HepG2 (cell line): Measurements from ENCODE around the gene PCNT. TPM values are rescaled to one million over a fixed set of nuclear protein-coding genes. Genes with fewer than 3 reads are reported as not detected.
A peak's percentile ranks its signal among the peaks of the same experiment; 100 is the strongest.

Experiments
- ARNT2 ChIP-seq: sonication (generic); formaldehyde crosslinking; IDR thresholded peaks from 2 replicates; pipeline ENCODE4 v1.8.0; 2022; ENCODE audit warnings: mild to moderate bottlenecking, low read depth, missing genetic modification reagents, moderate library complexity
- ATAD3A ChIP-seq: sonication (generic); formaldehyde crosslinking; IDR thresholded peaks from 2 replicates; pipeline ENCODE4 v1.4.0; 2020; ENCODE audit warnings: missing genetic modification reagents
- ATF5 ChIP-seq: sonication (generic); formaldehyde crosslinking; IDR thresholded peaks from 2 replicates; pipeline ENCODE4 v1.4.0; 2020; ENCODE audit warnings: mild to moderate bottlenecking, low read depth, missing genetic modification reagents
- BCL3 ChIP-seq: sonication (generic); formaldehyde crosslinking; IDR thresholded peaks from 2 replicates; pipeline ENCODE4 v1.5.1; 2020; ENCODE audit warnings: mild to moderate bottlenecking, missing genetic modification reagents, moderate library complexity
- BORCS8-MEF2B ChIP-seq: sonication (generic); formaldehyde crosslinking; IDR thresholded peaks from 2 replicates; pipeline ENCODE4 v1.8.0; 2022; ENCODE audit warnings: mild to moderate bottlenecking, missing genetic modification reagents
- EP300 ChIP-seq, 3 experiments: sonication (generic) in 1 of 3; formaldehyde crosslinking in 1 of 3; IDR thresholded peaks; 2 replicates each; pipeline versions ENCODE4 v1.5.1 to v1.6.1; 2011 to 2020; ENCODE audit warnings: low read depth in 2 of 3, low read length in 2 of 3, borderline replicate concordance in 1 of 3, improper control_type of control experiment in 1 of 3, mild to moderate bottlenecking in 1 of 3, missing genetic modification reagents in 1 of 3, moderate library complexity in 1 of 3
- HMGXB4 ChIP-seq, 2 experiments: sonication (generic) in 1 of 2; formaldehyde crosslinking in 1 of 2; IDR thresholded peaks; 2 replicates each; pipeline versions ENCODE4 v1.4.0 to v1.6.1; 2018 to 2020; ENCODE audit warnings: missing genetic modification reagents in 2 of 2, borderline replicate concordance in 1 of 2, low read depth in 1 of 2, mild to moderate bottlenecking in 1 of 2, missing biosample characterization in 1 of 2
- HNF1A ChIP-seq, 2 experiments: sonication (generic) in 1 of 2; formaldehyde crosslinking in 1 of 2; IDR thresholded peaks; 2 replicates each; pipeline versions ENCODE4 v1.4.0 to v1.6.1; 2016 to 2020; ENCODE audit warnings: borderline replicate concordance in 1 of 2, low read depth in 1 of 2, mild to moderate bottlenecking in 1 of 2, missing genetic modification reagents in 1 of 2
- MTF2 ChIP-seq: sonication (generic); formaldehyde crosslinking; IDR thresholded peaks from 2 replicates; pipeline ENCODE4 v1.5.0; 2020; ENCODE audit warnings: missing genetic modification reagents, borderline replicate concordance
- NR0B2 ChIP-seq: sonication (generic); formaldehyde crosslinking; IDR thresholded peaks from 2 replicates; pipeline ENCODE4 v1.4.0; 2020; ENCODE audit warnings: mild to moderate bottlenecking, missing genetic modification reagents
- ZBTB21 ChIP-seq: sonication (generic); formaldehyde crosslinking; IDR thresholded peaks from 2 replicates; pipeline ENCODE4 v1.4.0; 2020; ENCODE audit warnings: missing genetic modification reagents
- ZNF367 ChIP-seq: sonication (generic); formaldehyde crosslinking; IDR thresholded peaks from 2 replicates; pipeline ENCODE4 v1.4.0; 2020; ENCODE audit warnings: missing genetic modification reagents, borderline replicate concordance
- ZNF570 ChIP-seq: sonication (generic); formaldehyde crosslinking; IDR thresholded peaks from 2 replicates; pipeline ENCODE4 v1.4.0; 2020; ENCODE audit warnings: mild to moderate bottlenecking, missing genetic modification reagents, borderline replicate concordance
- ZNF629 ChIP-seq: sonication (generic); formaldehyde crosslinking; conservative IDR thresholded peaks from 2 replicates; pipeline ENCODE4 v1.5.0; 2020; ENCODE audit warnings: missing genetic modification reagents
- ZNF709 ChIP-seq: sonication (generic); formaldehyde crosslinking; IDR thresholded peaks from 2 replicates; pipeline ENCODE4 v1.5.0; 2020; ENCODE audit warnings: mild to moderate bottlenecking, missing genetic modification reagents
- polyA plus RNA-seq, 8 experiments: library from polyadenylated mRNA; depleted of rRNA in 3 of 8; stranded (reverse) in 7 of 8; unstranded in 1 of 8; fragments of >200 nt; fragmentation: Illumina TruSeq in 4 of 8; extraction: Trizol in 4 of 8; gene quantifications; 2 replicates each; pipeline versions ENCODE4 v1.2.1 to v1.2.3, GENCODE V29; 2011 to 2016; ENCODE audit warnings: low read depth in 4 of 8, missing spikeins in 1 of 8, mixed read lengths in 1 of 8; ENCODE audit not compliant: insufficient read depth in 1 of 8
- total RNA-seq, 5 experiments: library from RNA; depleted of rRNA; stranded (reverse); fragments of >200 nt; fragmentation: Illumina TruSeq; extraction: Trizol; gene quantifications; 2 replicates each; pipeline ENCODE4 v1.2.3, GENCODE V29; 2016; ENCODE audit warnings: low read depth in 1 of 5

PCNT gene
- total and polyA plus RNA-seq, 2 of the 13 experiments (the other 11 are each of a cell fraction or from before 2014, with no cell fraction given) = 5.6 to 12.4 TPM

GRCh38 chr21:46458315-46459023 is 134.5 kb downstream of the PCNT start, which contains the start of gene DIP2A (continued):
- TF ChIP-seq ZNF709 (CRISPR knock-in tag) = no peak; the same call in 1 of the 2 replicates
- no peak; the same call in 1 of the 2 replicates for TF ChIP-seq NR0B2 (CRISPR knock-in tag)
- TF ChIP-seq ARNT2 (CRISPR knock-in tag) = peak; percentile 85
- no peak for TF ChIP-seq ATAD3A (CRISPR knock-in tag)
- no peak for TF ChIP-seq ZNF629 (CRISPR knock-in tag)
- no peak for TF ChIP-seq ZNF367 (CRISPR knock-in tag)
- TF ChIP-seq EP300 (IDR thresholded peaks at IDR 0.05; ENCODE audit: low read depth in 2 of 2, low read length in 2 of 2) = peak; percentile 4 to 80; a peak in 2 of 4 replicates
- no peak; the same call in 1 of the 2 replicates for TF ChIP-seq EP300 (CRISPR knock-in tag; IDR thresholded peaks at IDR 0.05; ENCODE audit: borderline replicate concordance)
- TF ChIP-seq ZNF570 = no peak; the same call in 1 of the 2 replicates
- TF ChIP-seq MTF2 (CRISPR knock-in tag) = no peak
- peak; percentile 72 to 85; a peak in 3 of 4 replicates for TF ChIP-seq HMGXB4 (CRISPR knock-in tag; IDR thresholded peaks at IDR 0.05; ENCODE audit: borderline replicate concordance in 1 of 2, low read depth in 1 of 2)
- TF ChIP-seq BORCS8-MEF2B (CRISPR knock-in tag) = peak; percentile 80
- TF ChIP-seq HNF1A (IDR thresholded peaks at IDR 0.05; ENCODE audit: low read depth) = no peak
- TF ChIP-seq HNF1A (CRISPR knock-in tag; IDR thresholded peaks at IDR 0.05; ENCODE audit: borderline replicate concordance) = peak; percentile 65; the same call in 1 of the 2 replicates
- no peak; the same call in 1 of the 2 replicates for TF ChIP-seq BCL3 (CRISPR knock-in tag)
- TF ChIP-seq ATF5 (CRISPR knock-in tag) = no peak; the same call in none of the 2 replicates
- no peak for TF ChIP-seq ZBTB21
